Caco-2 (cell line): ENCODE data around the gene UNK. TPM values are rescaled to one million over a fixed set of nuclear protein-coding genes. Genes with fewer than 3 reads are reported as not detected.
"Not testable (repeated sequence)": the region's sequence is repeated elsewhere in the genome, so short reads cannot be mapped to it uniquely, and the experiment has no call there.

ENCODE experiments used
- BruUV-seq: library from RNA; stranded (reverse); fragments of 400-500 nt; replicated peaks from 2 replicates; lab custom pipeline; 2021; lab: Mats Ljungman, UMichigan
- CTCF ChIA-PET: fragments of 300-600 bp; sonication (Branson Sonifier 250); formaldehyde crosslinking; loops from one replicate; lab custom pipeline; 2022; ENCODE audit warnings: antibody characterized with exemption; lab: Charles Lee
- POLR2A ChIA-PET: fragments of 300-600 bp; sonication (Branson Sonifier 250); formaldehyde crosslinking; loops from one replicate; lab custom pipeline; 2022; ENCODE audit warnings: antibody characterized with exemption; lab: Charles Lee
- DNase-seq, 2 experiments: peaks; one replicate each; pipeline versions ENCODE4 v3.0.0 to v3.0.0-alpha.2; 2020 to 2022
- H3K27me3 ChIP-seq: replicated peaks from 2 replicates; pipeline ENCODE4 v1.6.0; 2011; ENCODE audit warnings: low read length; ENCODE audit not compliant: control insufficient read depth, insufficient read depth
- H3K36me3 ChIP-seq: 2 replicates; pipeline ENCODE4 v1.5.1; 2011; ENCODE audit warnings: low read length; ENCODE audit not compliant: control insufficient read depth, insufficient read depth
- H3K4me1 ChIP-seq: fragments of 250-450 bp; sonication (Bioruptor Pico); 2 replicates; pipeline ENCODE4 v1.5.1; 2020; ENCODE audit warnings: mild to moderate bottlenecking
- H3K4me3 ChIP-seq: 2 replicates; pipeline ENCODE4 v1.5.1; 2011; ENCODE audit warnings: low read depth, mild to moderate bottlenecking, control low read depth, low read length
- H3K9me3 ChIP-seq: fragments of 250-450 bp; sonication (Bioruptor Pico); 2 replicates; pipeline ENCODE4 v1.5.1; 2020; ENCODE audit warnings: mild to moderate bottlenecking, moderate library complexity
- H3K27ac Mint-ChIP-seq: one replicate; pipeline ENCODE4 v1.8.0; 2022; ENCODE audit warnings: mixed read lengths; ENCODE audit not compliant: unreplicated experiment
- H3K27me3 Mint-ChIP-seq: one replicate; pipeline ENCODE4 v1.8.0; 2022; ENCODE audit warnings: mixed read lengths; ENCODE audit not compliant: insufficient read depth, unreplicated experiment
- H3K36me3 Mint-ChIP-seq: one replicate; pipeline ENCODE4 v1.8.0; 2022; ENCODE audit warnings: mild to moderate bottlenecking, mixed read lengths; ENCODE audit not compliant: insufficient read depth, unreplicated experiment
- H3K4me1 Mint-ChIP-seq: one replicate; pipeline ENCODE4 v1.8.0; 2022; ENCODE audit warnings: low read depth, mixed read lengths; ENCODE audit not compliant: unreplicated experiment
- H3K4me3 Mint-ChIP-seq: one replicate; pipeline ENCODE4 v1.8.0; 2022; ENCODE audit warnings: mild to moderate bottlenecking, moderate library complexity, mixed read lengths; ENCODE audit not compliant: unreplicated experiment
- H3K9me3 Mint-ChIP-seq: one replicate; pipeline ENCODE4 v1.8.0; 2022; ENCODE audit warnings: mixed read lengths; ENCODE audit not compliant: unreplicated experiment
- intact Hi-C: fragments of 100-400 bp; cut with micrococcal nuclease; formaldehyde crosslinking; loops from one replicate; pipeline ENCODE4 v1.10.0; 2022; ENCODE audit not compliant: unreplicated experiment
- total RNA-seq: library from RNA; stranded (reverse); gene quantifications from 2 replicates; pipeline ENCODE4 v1.2.3, GENCODE V29; 2022
- TF ChIP-seq, protein P1 (sequence below), 2 experiments: fragments of 200-600 bp in 1 of 2; IDR thresholded peaks; 1 replicate in 1 of 2; 2 replicates in 1 of 2; pipeline versions ENCODE4 v1.5.1 to v1.8.0; 2011 to 2022; ENCODE audit warnings: antibody characterized with exemption in 1 of 2, control low read depth in 1 of 2, inconsistent platforms in 1 of 2, low read depth in 1 of 2, low read length in 1 of 2, mild to moderate bottlenecking in 1 of 2, moderate library complexity in 1 of 2; ENCODE audit not compliant: insufficient read depth in 1 of 2, severe bottlenecking in 1 of 2, unreplicated experiment in 1 of 2

UNK gene
- total RNA-seq, 1 experiment from 2014 or later = 33.3 TPM

DNA sequence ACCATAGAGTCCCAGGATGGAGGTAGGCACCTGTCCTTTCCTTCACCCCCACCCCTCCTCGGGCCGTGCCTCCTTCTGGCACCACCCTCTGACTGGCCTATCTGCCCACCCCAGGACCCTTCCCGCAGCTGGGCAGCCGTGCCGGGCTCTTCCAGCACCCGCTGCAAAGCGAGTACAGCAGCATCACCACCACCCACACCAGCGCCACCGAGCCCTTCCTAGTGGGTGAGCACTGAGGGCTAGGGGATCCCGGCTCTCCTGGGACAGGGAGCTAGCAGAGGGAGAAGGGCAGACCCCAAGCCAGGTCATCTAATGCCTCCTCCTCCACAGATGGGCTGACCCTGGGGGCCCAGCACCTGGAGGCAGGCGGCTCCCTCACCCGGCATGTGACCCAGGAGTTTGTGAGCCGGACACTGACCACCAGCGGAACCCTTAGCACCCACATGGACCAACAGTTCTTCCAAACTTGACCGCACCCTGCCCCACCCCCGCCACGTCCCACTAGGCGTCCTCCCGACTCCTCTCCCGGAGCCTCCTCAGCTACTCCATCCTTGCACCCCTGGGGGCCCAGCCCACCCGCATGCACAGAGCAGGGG lies 27.4 kb upstream of the UNK start:
- intact Hi-C loops = no loop called here
- H3K4me1 Mint-ChIP-seq = peaks cover 13% of the 10 kb centered on the region
- Histone ChIP-seq H3K9me3 (no peaks in the 10 kb centered on the region), H3K4me1 (peaks cover 20% of the 10 kb centered on the region), H3K36me3 (peaks cover 3% of the 10 kb centered on the region; the same call in 1 of the 2 replicates), H3K4me3 (no peak overlapping the region), H3K27me3 (no peaks in the 10 kb centered on the region)
- no peak overlapping the region for H3K27ac Mint-ChIP-seq
- H3K9me3 Mint-ChIP-seq = no peaks in the 10 kb centered on the region
- H3K36me3 Mint-ChIP-seq = peaks cover 26% of the 10 kb centered on the region
- no peak for DNase-seq
- CTCF ChIA-PET = interaction anchor here (0.5 to 1.3 kb wide), 2 partner anchors 9 to 129 kb away, joined by 4 read pairs; no protein-coding TSS in a partner anchor
- BruUV-seq = TSS peak; percentile 52
- TF ChIP-seq, protein P1, sequence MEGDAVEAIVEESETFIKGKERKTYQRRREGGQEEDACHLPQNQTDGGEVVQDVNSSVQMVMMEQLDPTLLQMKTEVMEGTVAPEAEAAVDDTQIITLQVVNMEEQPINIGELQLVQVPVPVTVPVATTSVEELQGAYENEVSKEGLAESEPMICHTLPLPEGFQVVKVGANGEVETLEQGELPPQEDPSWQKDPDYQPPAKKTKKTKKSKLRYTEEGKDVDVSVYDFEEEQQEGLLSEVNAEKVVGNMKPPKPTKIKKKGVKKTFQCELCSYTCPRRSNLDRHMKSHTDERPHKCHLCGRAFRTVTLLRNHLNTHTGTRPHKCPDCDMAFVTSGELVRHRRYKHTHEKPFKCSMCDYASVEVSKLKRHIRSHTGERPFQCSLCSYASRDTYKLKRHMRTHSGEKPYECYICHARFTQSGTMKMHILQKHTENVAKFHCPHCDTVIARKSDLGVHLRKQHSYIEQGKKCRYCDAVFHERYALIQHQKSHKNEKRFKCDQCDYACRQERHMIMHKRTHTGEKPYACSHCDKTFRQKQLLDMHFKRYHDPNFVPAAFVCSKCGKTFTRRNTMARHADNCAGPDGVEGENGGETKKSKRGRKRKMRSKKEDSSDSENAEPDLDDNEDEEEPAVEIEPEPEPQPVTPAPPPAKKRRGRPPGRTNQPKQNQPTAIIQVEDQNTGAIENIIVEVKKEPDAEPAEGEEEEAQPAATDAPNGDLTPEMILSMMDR (IDR thresholded peaks at IDR 0.05; ENCODE audit: insufficient read depth in 1 of 2, low read depth in 1 of 2, low read length in 1 of 2, severe bottlenecking in 1 of 2, unreplicated experiment in 1 of 2) = no peak
- POLR2A ChIA-PET = no interaction called here
- H3K4me3 Mint-ChIP-seq = no peak overlapping the region
- no peaks in the 10 kb centered on the region for H3K27me3 Mint-ChIP-seq

DNA sequence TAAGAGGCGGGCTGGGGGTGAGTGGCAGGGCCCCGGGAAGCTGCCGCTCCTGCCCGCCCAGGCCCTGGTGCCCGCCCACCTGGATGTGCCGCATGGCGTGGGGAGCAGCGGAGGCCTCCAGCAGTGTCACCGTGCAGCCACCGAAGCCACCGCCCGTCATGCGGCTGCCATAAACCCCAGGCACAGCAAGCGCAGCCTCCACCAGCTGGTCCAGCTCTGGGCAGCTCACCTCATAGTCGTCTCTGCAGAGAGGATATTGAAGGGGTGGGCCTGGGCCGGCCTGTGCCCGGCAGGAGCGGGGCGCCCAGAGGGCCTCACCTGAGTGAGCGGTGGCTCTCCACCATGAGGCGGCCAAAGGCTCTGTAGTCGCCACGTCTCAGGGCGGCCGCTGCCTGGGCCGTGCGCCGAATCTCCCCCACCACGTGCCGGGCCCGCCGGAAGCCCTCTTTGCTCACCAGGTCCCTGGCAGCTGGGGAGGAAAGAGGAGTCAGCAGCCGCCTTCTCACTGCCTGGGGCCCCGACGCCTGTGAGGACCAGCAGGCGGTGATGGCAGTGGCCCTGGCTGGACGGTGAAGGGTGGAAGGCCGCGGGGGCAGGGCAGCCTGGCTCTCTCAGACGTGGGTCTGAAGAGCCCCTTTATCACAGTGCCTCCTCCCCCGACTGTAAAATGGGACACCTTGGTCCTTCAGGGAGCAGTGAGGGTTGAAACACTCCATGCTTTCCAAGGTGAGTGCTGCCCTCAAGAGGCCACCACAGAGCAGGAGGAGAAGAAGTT lies 26.3 kb upstream of the UNK start:
- no peaks in the 10 kb centered on the region for H3K9me3 Mint-ChIP-seq
- CTCF ChIA-PET = no interaction called here
- peaks cover 20% of the 10 kb centered on the region for H3K4me1 ChIP-seq
- H3K27ac Mint-ChIP-seq = peak overlapping the region; percentile 27
- POLR2A ChIA-PET = interaction anchor here (0.5 kb wide), 1 partner anchor 14 kb away, joined by 3 read pairs; no protein-coding TSS in a partner anchor
- peaks cover 3% of the 10 kb centered on the region for H3K36me3 ChIP-seq
- H3K27me3 ChIP-seq = no peaks in the 10 kb centered on the region
- no TSS peak for BruUV-seq
- intact Hi-C loops = no loop called here
- peak in 1 of 2 experiments; percentile 42 for DNase-seq
- H3K4me1 Mint-ChIP-seq = peaks cover 18% of the 10 kb centered on the region
- no peak overlapping the region for H3K4me3 Mint-ChIP-seq
- H3K27me3 Mint-ChIP-seq = no peaks in the 10 kb centered on the region
- no peak overlapping the region for H3K4me3 ChIP-seq
- no peaks in the 10 kb centered on the region for H3K9me3 ChIP-seq
- H3K36me3 Mint-ChIP-seq = peaks cover 30% of the 10 kb centered on the region
- TF ChIP-seq, protein P1 (IDR thresholded peaks at IDR 0.05; ENCODE audit: insufficient read depth in 1 of 2, low read depth in 1 of 2, low read length in 1 of 2, severe bottlenecking in 1 of 2, unreplicated experiment in 1 of 2) = peak; percentile 35 to 45

DNA sequence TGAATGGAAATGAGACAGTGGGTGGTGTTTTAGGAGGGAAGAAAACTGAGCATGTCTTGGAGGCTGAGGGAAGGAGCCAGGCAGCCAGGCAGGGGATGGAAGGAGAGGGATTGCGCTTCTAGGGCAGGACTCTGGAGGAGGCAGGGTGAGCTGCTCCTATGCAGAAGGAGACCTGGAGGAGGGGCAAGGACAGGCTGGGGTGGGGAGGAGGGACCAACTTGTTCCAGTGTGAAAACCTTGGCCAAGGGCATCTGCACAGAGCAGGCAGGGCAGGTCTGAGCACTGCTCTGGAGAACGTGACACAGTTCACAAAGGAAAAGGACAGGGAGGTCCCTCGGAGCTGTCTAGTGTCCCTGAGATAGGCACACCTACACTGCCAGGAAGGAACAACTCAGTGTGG lies 25.1 kb upstream of the UNK start:
- intact Hi-C loops = no loop called here
- H3K4me3 ChIP-seq = no peak overlapping the region
- ChIA-PET CTCF (interaction anchor here (0.7 to 3.0 kb wide), 6 partner anchors 10 to 96 kb away, joined by 3 to 20 read pairs (median 4); partner anchors contain the start of gene WBP2), POLR2A (interaction anchor here (1.0 to 1.1 kb wide), 2 partner anchors 21 to 313 kb away, joined by 3 to 4 read pairs; partner anchors contain the start of gene SRP68)
- no peaks in the 10 kb centered on the region for H3K9me3 ChIP-seq
- Mint-ChIP-seq H3K27me3 (no peaks in the 10 kb centered on the region), H3K27ac (peak overlapping the region; percentile 27), H3K9me3 (no peaks in the 10 kb centered on the region), H3K36me3 (peaks cover 30% of the 10 kb centered on the region), H3K4me1 (peaks cover 18% of the 10 kb centered on the region), H3K4me3 (no peak overlapping the region)
- H3K27me3 ChIP-seq = no peaks in the 10 kb centered on the region
- TF ChIP-seq, protein P1 (IDR thresholded peaks at IDR 0.05; ENCODE audit: insufficient read depth in 1 of 2, low read depth in 1 of 2, low read length in 1 of 2, severe bottlenecking in 1 of 2, unreplicated experiment in 1 of 2) = no peak
- H3K36me3 ChIP-seq = peaks cover 2% of the 10 kb centered on the region
- no TSS peak for BruUV-seq
- peaks cover 29% of the 10 kb centered on the region for H3K4me1 ChIP-seq
- no peak for DNase-seq

DNA sequence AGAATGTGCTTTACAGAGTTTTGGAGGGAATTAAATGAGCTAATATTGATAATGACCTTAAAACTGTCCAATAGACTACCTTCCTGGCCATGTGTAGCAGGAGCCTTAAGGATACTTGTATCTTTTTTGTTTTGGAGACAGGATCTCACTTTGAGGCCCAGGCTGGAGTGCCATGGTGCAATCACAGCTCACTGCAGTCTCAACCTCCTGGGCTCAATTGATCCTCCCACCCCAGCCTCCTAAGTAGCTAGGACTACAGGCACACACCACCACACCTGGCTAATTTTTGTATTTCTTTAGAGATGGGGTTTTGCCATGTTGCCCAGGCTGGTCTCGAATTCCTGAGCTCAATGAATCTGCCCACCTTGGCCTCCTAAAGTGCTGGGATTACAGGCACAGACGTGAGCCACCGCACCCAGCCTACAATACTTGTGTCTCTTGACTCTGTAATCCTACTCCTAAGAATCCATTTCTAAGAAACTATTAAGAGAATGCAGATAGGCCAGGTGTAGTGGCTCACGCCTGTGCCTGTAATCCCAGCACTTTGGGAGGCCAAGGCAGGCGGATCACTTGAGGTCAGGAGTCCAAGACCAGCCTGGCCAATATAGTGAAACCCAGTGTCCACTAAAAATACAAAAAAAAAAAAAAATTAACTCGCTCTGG lies 24.5 kb upstream of the UNK start:
- H3K27me3 ChIP-seq, H3K36me3 ChIP-seq, H3K27me3 Mint-ChIP-seq, intact Hi-C loops, H3K9me3 ChIP-seq, H3K4me3 ChIP-seq, H3K4me3 Mint-ChIP-seq, DNase-seq, H3K27ac Mint-ChIP-seq, BruUV-seq, H3K9me3 Mint-ChIP-seq: not testable (repeated sequence)
- POLR2A ChIA-PET = interaction anchor here (1.0 to 1.1 kb wide), 2 partner anchors 20 to 312 kb away, joined by 3 to 4 read pairs; partner anchors contain the start of gene SRP68
- peaks cover 24% of the 10 kb centered on the region for H3K4me1 ChIP-seq
- H3K36me3 Mint-ChIP-seq = peaks cover 24% of the 10 kb centered on the region
- peaks cover 11% of the 10 kb centered on the region for H3K4me1 Mint-ChIP-seq
- CTCF ChIA-PET = interaction anchor here (0.5 to 3.0 kb wide), 6 partner anchors 10 to 781 kb away, joined by 3 to 20 read pairs (median 4); partner anchors contain the start of gene WBP2
